Hepatocyte (in vitro differentiated cells): ENCODE results near the gene MIS12.

Source experiments
- CTCF ChIP-seq: fragments of 200-600 bp; sonication (generic); IDR thresholded peaks from 2 replicates; pipeline ENCODE4 v1.5.1; 2016; ENCODE audit warnings: antibody characterized with exemption, mild to moderate bottlenecking; ENCODE audit not compliant: poor library complexity
- EZH2 ChIP-seq: fragments of 200-600 bp; sonication (generic); IDR thresholded peaks from 2 replicates; pipeline ENCODE4 v1.6.1; 2016; ENCODE audit warnings: antibody characterized with exemption, mild to moderate bottlenecking, borderline replicate concordance
- EZH2phosphoT487 ChIP-seq: fragments of 200-600 bp; sonication (generic); IDR thresholded peaks from one replicate; pipeline ENCODE4 v1.6.1; 2018; ENCODE audit warnings: antibody characterized with exemption, mild to moderate bottlenecking, low read depth, moderate library complexity; ENCODE audit not compliant: unreplicated experiment, severe bottlenecking

GRCh38 chr17:5480962-5481361 is 5.4 kb upstream of the MIS12 start:
- TF ChIP-seq EZH2phosphoT487 (no peak), CTCF (no peak), EZH2 (no peak)
